ENCODE measurements around the gene POU3F3. TPM values are rescaled to one million over a fixed set of nuclear protein-coding genes. Genes with fewer than 3 reads are reported as not detected.

The POU3F3 gene
- total RNA-seq, 2 donors from 2014 or later, result 0.42 TPM; not detected in 1

DNA sequence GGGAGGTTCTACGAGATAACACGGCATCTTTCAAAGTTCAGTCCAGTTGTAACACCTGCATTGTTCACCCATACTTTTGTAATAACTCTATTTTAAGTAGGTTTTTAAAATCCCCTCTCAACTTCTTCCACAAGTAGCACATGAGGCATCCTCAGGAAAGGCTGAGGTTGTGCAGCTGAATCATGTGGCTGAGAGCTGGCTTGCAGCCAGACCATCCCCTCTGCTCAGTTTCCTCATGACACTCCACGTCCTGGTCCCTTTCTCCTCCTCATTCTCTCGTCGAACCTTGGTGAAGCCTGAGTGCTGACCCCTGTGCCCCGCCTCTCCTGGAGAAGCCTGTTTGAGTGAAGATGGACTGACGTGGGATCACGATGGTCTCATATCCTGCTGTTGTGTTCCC lies 42.5 kb downstream of the POU3F3 start:
- no peak for TF ChIP-seq CTCF (IDR thresholded peaks at IDR 0.05)
- no peak overlapping the region for H3K27ac ChIP-seq
- no peak overlapping the region for H3K9ac ChIP-seq (ENCODE audit: low read depth in 2 of 2, low read length in 2 of 2)
- no peaks in the 10 kb centered on the region for H3K36me3 ChIP-seq
- DNase-seq, result no peak
- H3K9me3 ChIP-seq, result no peaks in the 10 kb centered on the region
- no peaks in the 10 kb centered on the region for H3K4me1 ChIP-seq
- no peaks in the 10 kb centered on the region for H3K27me3 ChIP-seq
- intact Hi-C loops (cut with DNase I), result no loop called here
- H3K4me3 ChIP-seq, result no peak overlapping the region

DNA sequence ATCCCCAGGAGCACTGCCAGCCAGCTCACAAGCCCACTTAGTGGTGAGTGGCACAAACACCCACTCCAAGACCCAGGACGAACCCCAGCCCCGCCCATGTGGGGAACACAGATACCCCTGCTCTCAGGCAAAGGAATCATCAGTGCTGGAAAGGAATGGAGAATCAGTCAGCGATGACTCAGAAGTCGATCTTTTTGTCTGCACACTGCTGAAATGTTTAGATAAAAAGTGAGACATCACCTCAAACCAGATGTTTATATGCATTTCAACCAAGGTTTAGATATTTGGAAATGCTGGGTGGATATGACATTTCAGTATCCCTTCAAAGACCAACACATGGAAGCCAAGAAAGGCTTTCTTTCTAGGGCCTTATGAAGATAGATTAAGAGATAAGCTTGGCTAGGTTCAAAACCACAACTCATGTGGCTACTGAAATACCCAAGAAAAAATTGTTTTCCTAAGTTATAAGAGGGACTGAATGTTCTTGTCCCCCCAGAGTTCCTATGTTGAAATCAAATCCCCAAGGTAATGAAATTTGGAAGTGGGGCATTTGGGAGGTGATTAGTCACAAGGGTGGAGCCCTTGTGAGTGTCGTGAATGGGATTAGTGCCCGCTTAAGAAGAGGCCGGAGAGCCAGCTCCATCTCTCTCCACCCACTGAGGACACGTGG lies 43.7 kb downstream of the POU3F3 start:
- DNase-seq, result no peak
- no peak for TF ChIP-seq CTCF (IDR thresholded peaks at IDR 0.05)
- intact Hi-C loops (cut with DNase I), result no loop called here
- H3K36me3 ChIP-seq, result no peaks in the 10 kb centered on the region
- H3K27me3 ChIP-seq, result no peaks in the 10 kb centered on the region
- no peaks in the 10 kb centered on the region for H3K9me3 ChIP-seq
- H3K27ac ChIP-seq, result no peak overlapping the region
- H3K4me3 ChIP-seq, result no peak overlapping the region
- H3K9ac ChIP-seq (ENCODE audit: low read depth in 2 of 2, low read length in 2 of 2), result no peak overlapping the region
- H3K4me1 ChIP-seq, result no peaks in the 10 kb centered on the region

GRCh38 chr2:104900608-104901007 lies 46.7 kb downstream of the POU3F3 start:
- no peak overlapping the region for H3K4me3 ChIP-seq
- no peak for TF ChIP-seq CTCF (IDR thresholded peaks at IDR 0.05)
- H3K36me3 ChIP-seq, result no peaks in the 10 kb centered on the region
- intact Hi-C loops (cut with DNase I), result no loop called here
- no peak overlapping the region for H3K9ac ChIP-seq (ENCODE audit: low read depth in 2 of 2, low read length in 2 of 2)
- no peak for DNase-seq
- H3K9me3 ChIP-seq, result no peaks in the 10 kb centered on the region
- no peaks in the 10 kb centered on the region for H3K27me3 ChIP-seq
- no peak overlapping the region for H3K27ac ChIP-seq
- H3K4me1 ChIP-seq, result no peaks in the 10 kb centered on the region

DNA sequence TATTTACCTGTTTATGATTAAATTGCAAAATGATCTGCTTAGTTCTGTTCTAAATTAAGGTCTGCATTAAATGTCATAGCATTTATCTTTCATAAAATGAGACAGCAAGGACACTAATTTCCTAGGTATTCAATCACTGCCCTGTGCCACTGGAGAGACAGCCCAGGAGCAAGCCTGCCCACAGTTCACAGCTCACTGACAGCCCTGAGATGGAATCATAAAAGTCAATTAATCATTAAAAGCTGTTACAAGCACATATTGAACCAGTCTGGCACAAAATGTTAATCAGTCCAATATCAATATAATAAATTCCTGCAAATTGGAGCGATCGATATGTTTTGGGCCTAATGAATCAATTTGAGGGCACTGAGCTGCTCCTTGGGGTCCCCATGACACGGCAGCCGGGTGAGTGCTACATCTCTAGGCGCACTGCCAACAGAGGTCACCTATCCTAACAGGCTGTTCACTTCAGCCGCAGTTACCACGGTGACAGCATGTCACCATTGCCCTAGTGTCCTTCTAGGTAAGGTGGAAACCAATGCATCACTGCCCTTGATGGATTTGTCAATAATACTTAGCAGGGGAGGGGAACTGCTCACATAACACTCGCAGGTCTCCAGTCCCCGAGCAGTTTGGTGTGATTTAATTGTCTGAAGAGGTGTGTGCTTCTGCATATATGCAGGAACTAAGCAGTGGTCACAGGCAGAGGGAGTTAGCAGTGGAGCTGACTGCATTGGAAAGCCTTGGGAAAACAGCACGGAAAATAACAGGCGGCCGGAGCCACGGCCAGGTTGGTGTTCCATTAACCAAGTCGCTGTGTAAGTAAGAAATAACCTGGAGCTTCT lies 47.3 kb downstream of the POU3F3 start:
- no peak overlapping the region for H3K27ac ChIP-seq
- no peak for DNase-seq
- no peaks in the 10 kb centered on the region for H3K27me3 ChIP-seq
- intact Hi-C loops (cut with DNase I), result no loop called here
- no peak overlapping the region for H3K9ac ChIP-seq (ENCODE audit: low read depth in 2 of 2, low read length in 2 of 2)
- TF ChIP-seq CTCF (IDR thresholded peaks at IDR 0.05), result no peak
- no peaks in the 10 kb centered on the region for H3K4me1 ChIP-seq
- H3K9me3 ChIP-seq, result no peaks in the 10 kb centered on the region
- H3K4me3 ChIP-seq, result no peak overlapping the region
- no peaks in the 10 kb centered on the region for H3K36me3 ChIP-seq

DNA sequence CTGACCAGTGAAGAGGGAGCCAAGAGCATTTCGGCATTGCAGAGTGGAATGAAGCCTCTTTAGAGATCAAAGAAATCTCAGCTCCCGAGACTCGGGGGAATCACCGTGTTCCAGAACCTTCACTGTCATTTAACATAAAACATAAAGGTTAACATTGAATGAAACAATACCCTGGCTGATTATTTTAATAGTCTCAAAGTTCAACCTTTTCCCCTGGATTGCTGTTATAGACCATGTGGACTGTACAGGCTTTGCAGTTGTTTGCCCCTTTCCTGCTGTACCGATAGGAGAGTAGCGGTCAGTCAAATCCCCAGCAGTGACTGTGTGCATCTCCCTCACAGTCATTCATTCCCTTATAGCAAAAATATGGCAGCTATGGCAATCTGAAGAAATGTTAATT lies 48.4 kb downstream of the POU3F3 start:
- Histone ChIP-seq H3K4me3 (no peak overlapping the region), H3K27ac (no peak overlapping the region), H3K27me3 (no peaks in the 10 kb centered on the region)

More for the DNA sequence above, 48.4 kb downstream of the POU3F3 start:
- H3K9me3 ChIP-seq, result no peaks in the 10 kb centered on the region
- intact Hi-C loops (cut with DNase I), result no loop called here
- TF ChIP-seq CTCF (IDR thresholded peaks at IDR 0.05), result no peak
- H3K4me1 ChIP-seq, result no peaks in the 10 kb centered on the region
- H3K9ac ChIP-seq (ENCODE audit: low read depth in 2 of 2, low read length in 2 of 2), result no peak overlapping the region
- no peaks in the 10 kb centered on the region for H3K36me3 ChIP-seq
- DNase-seq, result no peak

Other genes starting within 250 kb of the POU3F3 start
- gene MRPS9, start 184.0 kb downstream of the POU3F3 start, total RNA-seq, result 10 to 100 TPM; 33.4 to 48.4 TPM